SH-SY5Y (cell line): ENCODE data around the gene HNRNPM.

Source experiments
- GATA2 ChIP-seq: IDR thresholded peaks from 2 replicates; pipeline ENCODE4 v1.6.1; 2011; ENCODE audit warnings: mild to moderate bottlenecking, low read depth, low read length
- GATA3 ChIP-seq: IDR thresholded peaks from 2 replicates; pipeline ENCODE4 v1.6.1; 2011; ENCODE audit warnings: low read depth, mild to moderate bottlenecking, low read length, moderate library complexity

GRCh38 chr19:8530061-8530679, 85.4 kb downstream of the HNRNPM start:
- TF ChIP-seq GATA2 (no peak), GATA3 (no peak)
